NCI-H2081 (cell line): ENCODE data around the gene GHRH.

Source experiments
- DNase-seq, 2 experiments: peaks; one replicate each; lab custom pipeline; 2025; lab: John Stamatoyannopoulos, UW

The GHRH gene

DNA sequence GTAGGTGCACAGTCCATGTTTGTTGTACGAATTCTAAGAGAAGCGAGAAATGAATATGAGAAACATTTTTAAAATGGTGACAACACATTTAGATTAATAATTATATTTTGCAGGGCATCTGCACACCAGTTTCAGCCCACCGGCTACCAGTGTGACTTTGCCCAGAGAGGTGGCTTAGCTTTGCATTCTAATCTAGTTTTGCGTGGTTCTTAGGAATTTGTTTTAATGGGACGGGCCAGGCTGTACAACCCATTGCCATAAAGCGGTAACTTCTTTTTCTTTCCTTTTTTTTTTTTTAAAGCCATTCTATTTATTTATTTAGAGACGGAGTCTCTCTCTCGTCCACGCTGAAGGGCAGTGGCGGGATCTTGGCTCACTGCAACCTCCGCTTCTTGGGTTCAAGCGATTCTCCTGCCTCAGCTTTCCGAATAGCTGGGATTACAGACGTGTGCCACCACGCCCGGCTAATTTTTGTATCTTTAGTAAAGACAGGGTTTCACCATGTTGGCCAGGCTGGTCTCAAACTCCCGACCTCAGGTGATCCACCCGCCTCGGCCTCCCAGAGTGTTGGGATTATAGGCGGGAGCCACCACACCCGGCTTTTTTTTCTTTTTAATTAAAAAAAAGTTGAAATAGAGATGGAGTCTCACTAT lies 28.7 kb upstream of the GHRH start:
- DNase-seq = no peak

DNA sequence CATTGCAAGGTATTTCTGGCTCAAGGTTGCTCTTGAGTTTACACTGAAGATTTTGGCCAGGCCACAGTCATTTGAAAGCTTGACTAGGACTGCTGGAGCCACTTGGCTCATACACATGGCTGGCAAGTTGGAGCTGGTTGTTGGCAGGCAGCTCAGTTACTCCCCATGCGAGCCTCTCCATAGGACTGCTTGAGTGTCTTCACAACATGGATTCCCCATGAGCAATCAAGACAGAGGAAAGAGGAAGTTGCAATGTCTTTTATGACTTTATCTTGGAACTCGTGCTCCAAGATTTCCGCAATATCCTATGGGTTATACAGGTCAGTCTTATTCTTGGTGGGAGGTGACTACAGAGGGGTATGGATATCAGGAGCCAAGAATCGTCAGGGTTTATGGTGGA lies 26.5 kb upstream of the GHRH start:
- DNase-seq = no peak

GRCh38 chr20:37285664-37286374 lies 24.2 kb upstream of the GHRH start:
- no peak for DNase-seq

DNA sequence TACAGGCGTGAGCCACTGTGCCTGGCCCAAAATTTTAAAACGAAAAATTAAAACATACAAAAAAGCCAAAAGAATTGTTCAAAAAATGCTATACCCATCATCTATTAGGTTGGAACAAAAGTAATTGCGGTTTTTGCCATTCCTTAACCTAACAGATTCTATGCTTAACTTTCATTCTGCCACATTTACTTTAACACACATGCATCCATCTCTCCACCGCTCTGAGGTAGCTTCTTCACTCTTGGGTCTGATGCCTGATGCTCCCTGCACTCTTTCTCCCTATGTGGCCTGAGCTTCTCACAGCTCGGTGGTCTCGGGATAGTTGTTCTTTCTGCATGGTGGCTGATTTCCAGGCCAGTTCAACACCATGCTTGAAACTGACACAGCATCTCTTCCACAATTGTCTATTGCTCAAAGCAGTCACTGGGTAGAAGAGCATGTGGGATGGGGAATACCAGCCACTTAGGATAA lies 23.1 kb upstream of the GHRH start:
- DNase-seq = no peak

GRCh38 chr20:37283530-37284195 lies 22.0 kb upstream of the GHRH start:
- no peak for DNase-seq

DNA sequence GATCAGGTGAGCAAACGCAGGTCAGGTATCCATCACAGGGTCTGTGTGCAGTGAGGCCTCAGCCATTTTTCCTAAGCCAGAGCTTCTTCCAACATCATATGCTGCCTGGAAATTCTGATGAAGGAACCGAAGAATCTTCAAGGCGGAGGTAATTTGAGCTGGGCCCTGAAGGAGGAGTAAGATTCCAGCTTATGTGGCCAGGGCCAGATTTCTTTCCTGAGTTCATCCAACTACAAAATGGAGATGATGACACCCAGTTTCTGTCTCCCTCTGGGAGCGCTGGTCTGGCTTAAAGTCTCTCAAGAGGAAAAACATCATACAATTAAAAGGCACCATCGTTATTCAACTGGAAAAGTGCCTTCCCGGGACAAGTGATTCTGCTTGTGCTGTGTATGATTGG lies 20.9 kb upstream of the GHRH start:
- DNase-seq = no peak

GRCh38 chr20:37280403-37280802 lies 18.8 kb upstream of the GHRH start:
- no peak for DNase-seq

DNA sequence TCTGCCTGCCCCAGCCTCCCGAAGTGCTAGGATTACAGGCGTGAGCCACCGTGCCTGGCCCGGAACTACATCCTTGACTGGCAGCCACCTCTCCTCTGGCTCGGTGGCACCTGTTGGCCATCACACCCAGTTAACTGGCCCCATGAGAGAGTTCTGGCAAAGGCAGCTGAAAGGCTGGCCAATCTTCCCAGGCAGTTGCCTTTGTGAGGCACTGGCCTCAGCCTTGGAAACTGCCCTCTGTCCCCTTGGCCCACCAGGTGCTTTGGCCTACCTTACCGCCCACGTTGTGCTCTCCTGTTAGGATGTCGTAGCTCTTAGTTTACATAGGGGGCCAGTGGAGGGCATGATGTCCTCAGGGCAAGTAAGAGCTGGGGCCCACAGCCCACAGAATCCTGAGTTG lies 18.2 kb upstream of the GHRH start:
- DNase-seq = no peak

DNA sequence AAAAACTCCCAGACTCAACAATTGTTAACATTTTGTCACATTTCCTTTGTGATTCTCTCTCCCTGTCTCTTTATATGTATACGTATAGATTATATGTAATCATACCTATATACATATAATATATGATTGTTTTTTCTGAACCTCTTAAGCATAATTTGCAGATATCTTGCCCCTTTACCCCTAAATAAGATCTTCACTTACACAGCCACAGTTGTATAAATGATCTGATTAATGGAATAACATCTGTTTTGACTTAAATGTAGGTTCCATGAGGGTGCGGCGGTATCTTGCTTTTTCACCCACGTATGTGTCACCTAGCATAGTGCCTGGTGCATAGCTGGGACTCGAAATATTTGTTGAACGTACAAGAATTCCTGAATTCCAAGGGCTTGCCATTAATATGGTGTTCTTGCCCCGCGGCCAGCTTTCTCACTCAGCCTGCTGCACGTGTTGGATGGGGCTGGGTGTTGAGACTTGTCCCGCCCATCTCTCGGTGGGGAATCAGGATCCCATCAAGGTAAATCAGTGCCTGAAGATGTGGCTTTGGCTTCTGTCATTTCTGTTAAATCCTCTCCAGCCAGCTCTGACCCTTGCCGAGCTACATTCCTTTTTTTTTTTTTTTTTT lies 17.5 kb upstream of the GHRH start:
- no peak for DNase-seq

- DNase-seq = no peak
Observed at GRCh38 chr20:37277253-37277593, 15.6 kb upstream of the GHRH start.

- peak; percentile 23 to 50 for DNase-seq
Observed at GRCh38 chr20:37276494-37277252, 15.1 kb upstream of the GHRH start.

GRCh38 chr20:37274851-37275524 lies 13.4 kb upstream of the GHRH start:
- DNase-seq = no peak

- DNase-seq = no peak
Observed at GRCh38 chr20:37273988-37274387, 12.4 kb upstream of the GHRH start.

- no peak for DNase-seq
Observed at GRCh38 chr20:37271421-37271768, 9.8 kb upstream of the GHRH start.

DNA sequence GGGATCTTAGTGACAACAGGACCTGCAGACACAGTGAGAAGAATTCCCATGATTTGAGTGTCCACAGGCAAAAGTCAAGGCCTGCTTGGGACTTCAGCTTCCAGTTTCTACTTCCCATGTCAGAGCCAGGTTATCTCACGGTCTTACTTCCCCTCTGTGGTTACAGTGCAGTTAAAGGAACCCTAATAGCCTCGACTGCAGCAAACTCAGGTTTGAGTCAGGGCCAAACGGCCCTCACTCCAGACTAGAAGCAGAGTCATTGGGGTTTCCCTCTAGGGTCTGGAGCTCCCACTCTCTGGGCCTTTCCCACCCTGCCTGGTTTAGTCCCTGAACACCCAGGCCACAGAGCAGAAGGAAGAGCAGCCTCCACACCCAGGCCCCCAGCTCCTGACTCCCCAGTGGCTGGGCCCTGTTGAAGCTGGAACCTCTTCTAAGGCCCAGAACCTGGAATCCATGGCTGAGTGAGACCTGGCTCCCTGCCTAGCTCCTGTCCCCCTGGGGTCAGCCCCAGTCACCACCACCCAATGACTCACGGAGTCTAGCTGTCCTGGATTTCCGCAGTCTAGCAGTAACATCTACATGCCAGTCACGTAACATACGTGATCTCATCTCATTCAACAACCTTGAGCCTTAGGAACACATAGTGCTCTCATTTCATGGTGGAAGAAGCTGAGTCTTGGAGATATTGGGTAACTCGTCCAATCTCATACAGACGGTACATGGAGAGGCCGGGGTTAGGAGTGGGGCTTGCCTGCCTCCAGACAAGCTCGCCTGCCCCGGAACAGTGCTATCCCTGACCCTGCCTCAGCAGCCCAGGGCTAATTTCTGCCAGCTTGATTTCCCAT lies 9.2 kb upstream of the GHRH start:
- DNase-seq = no peak

DNA sequence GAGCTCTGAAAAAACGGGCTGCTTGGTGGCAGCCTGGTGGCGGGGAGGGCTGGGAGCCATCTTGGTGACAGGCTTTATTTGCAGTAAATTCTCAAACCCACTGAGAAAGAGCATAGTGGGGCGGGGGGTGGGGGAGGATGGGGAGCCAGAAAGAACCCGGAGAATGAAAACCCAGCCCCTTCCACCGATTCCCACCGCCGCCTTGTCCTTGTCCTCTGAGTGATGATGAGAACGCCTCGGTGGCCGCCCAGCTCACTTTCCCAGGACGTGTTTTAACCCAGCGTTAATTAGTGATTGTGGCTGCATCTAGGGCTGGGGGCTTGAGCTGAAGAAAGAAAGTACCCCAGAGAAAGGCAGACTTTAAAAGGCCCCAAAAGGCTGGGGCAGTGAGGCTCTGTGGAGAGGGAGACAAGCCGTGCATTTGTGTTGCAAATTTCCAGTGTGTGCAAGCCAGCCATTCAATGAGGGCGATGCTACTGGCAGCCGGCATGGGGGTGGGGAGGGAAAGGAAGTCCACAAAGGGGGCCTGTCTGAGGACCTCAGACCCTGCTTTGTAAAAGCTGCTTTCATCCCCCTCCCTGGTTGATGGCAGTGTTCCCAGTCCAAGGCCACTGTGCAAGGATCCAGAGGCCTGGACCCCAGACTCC lies 6.2 kb upstream of the GHRH start:
- no peak for DNase-seq

GRCh38 chr20:37266940-37267666 lies 5.5 kb upstream of the GHRH start:
- DNase-seq = no peak

- no peak for DNase-seq
Observed at GRCh38 chr20:37265152-37265551, 3.5 kb upstream of the GHRH start.

DNA sequence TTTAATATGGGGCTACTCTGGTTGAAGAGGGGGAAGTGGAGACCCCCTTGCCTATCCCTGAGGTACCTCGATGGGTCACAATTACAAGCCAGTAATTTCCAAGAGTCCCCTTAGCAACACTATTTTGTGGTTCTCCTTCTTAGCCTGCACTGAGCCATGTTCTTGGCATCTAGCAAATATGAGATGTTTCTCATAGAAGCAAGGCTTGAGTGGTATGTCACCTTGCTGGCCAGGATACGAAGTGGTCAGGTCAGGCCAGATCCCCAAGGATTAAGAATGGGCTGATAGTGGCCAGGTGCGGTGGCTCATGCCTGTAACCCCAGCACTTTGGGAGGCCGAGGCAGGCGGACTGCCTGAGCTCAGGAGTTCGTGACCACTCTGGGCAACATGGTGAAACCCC lies 2.1 kb upstream of the GHRH start:
- no peak for DNase-seq

DNA sequence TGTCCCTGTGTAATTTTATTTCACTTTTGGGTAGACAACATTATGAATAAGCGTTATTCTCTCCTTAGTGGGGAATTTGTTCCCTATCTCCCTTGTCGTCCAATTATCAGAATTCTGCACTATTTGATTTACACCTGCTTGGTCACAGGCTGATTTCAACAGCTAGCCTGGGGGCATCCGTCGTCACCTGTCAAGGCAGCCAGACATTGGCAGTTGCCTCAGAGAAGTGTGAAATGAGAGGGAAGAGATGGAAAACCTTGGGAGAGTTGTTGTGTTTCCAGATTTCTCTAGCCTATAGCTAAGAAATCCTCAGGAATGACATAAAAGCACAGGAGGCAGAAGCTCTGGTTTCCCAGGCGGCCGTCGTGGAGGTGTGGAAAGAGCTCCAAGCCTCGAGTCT lies 891 bp upstream of the GHRH start:
- peak; percentile 38 to 42 for DNase-seq
